HUDEP-2 (cell line): Measurements from ENCODE around the gene OCRL.

Experiments
- DNase-seq, 76 experiments: peaks; one replicate each; lab custom pipeline; 2025; ENCODE audit not compliant: unreplicated experiment in 76 of 76; lab: John Stamatoyannopoulos, UW

The OCRL gene

DNA sequence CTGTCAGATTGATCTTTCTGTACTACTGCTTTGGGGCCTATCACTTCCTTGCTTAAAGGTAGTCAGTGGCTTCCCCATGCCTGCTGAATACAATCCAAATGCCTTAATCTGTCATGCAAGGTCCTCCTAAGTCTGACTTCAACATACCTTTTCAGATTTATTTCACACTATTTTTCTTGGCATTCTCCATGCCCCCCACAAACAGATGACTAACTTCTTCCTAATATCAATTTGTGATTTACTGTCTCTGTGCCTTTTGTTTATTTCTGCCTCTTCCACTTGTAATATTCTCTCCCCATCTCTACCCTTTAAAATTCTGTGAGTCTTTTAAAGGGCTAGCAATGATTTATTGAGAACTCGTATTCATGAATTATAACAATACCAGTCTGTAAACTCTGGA lies 41.8 kb downstream of the OCRL start:
- no peak for DNase-seq

DNA sequence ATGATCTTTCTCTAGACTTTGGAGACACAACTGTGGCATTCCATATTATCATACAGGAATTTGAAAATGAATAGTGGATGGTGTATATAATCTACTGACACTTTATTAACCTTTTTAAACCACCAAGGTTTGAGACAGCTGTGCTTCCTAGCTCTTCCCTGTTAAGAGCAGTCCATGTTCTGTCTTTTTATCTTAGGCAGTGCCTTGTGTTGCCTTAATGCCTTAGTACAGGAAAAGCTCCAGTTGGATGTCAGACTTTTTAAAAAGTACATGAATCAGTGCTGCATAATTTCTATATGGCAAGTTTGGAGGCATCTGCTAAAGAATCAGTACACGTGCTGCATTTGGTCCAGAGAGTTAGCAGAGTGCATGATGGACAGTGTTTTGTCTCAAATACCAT lies 45.1 kb downstream of the OCRL start:
- no peak for DNase-seq

DNA sequence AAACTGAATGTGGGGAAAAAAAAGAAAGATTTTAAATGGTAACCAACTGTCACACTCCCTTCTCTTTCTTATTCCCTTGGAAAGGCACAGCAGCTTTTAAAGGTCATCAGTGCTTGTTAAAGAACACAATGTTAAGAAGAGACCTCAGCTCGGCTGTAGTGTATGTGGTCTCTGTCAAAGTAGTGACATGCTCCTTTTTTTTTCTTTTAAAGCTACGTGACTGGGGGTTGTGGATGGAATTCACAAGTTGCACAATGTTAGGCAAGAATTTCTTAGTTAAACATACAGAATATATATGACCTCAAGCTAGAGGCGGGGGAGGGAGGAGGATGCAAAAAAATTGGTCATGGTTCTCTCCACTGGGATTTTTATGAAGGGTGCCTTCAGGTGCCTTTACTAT lies 45.6 kb downstream of the OCRL start:
- DNase-seq: no peak

DNA sequence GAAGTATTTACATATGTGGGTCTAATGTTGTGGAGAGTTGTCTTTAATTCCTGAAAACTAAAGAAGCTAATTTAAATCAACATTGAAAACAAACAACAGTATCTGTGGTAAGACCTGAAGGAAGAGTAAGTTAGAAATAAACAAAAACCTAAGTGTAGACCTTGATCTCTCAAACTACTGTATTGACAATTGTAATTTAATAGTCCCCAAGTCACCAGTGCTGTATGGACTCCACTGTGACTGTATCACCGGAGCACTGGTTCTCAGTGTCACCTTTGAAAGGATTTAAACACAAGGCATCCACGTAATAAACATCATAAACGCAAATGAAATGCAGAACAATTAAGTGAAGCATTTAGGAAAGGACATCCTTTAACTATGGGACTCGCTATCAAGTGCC lies 46.4 kb downstream of the OCRL start:
- no peak for DNase-seq

DNA sequence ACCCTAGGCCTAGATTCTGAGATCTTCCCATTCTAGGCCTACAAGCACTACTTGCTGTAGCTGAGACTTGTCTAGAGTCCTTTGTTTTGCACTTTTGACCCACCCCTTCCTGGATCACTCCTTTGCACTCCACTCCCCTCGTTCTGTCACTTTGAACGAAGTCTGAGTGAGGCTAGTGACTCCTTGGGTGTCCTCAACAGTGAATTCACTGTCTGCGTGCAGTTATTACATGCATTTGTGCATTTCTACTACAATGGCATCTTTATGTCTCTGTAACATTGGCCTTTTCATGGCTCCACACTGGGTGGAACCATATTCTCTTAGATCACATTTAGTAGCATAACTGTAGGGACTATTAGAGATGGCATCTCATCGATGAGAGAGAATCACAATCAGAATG lies 50.5 kb downstream of the OCRL start:
- DNase-seq: no peak

DNA sequence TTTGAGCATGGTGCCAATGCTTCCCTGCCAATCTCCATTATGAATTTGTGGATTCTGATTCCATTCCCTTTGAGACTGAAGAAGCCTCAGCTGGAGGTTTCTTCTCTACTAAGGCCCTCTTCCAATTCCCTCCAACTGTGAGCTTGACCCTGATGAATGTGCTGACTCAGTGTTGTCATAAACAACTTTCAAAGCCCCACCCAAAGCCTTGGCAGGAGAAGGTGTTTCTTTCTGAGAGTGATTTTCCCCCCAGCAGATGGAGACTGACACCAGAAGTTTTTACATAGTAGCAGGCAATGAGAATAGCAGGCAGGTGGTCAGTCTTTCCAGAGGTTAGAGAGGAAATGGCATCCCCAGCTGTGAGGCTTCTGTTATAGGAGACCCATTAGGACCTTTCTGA lies 53.1 kb downstream of the OCRL start:
- DNase-seq: peak in 34 of 76 experiments; percentile 0 to 42 (median 8)

DNA sequence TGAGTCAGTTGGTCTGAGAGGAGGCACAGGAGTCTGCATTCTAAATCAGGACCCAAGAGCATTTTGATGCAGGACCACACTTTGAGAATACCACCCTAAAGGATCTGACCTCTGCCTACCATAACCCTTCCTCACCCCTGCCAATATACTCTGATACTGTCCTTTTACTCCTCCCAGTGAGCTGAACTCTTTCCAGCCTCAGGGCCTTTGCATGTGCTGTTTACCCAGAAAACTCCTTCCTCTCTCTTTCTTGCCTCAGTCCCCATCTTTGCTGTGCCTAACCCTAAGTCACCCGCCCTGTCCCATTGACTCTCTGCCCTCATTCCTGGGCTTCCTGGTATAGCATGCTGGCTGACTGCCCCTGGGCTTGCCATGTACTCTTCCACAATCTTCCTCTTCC lies 54.7 kb downstream of the OCRL start:
- DNase-seq: no peak

DNA sequence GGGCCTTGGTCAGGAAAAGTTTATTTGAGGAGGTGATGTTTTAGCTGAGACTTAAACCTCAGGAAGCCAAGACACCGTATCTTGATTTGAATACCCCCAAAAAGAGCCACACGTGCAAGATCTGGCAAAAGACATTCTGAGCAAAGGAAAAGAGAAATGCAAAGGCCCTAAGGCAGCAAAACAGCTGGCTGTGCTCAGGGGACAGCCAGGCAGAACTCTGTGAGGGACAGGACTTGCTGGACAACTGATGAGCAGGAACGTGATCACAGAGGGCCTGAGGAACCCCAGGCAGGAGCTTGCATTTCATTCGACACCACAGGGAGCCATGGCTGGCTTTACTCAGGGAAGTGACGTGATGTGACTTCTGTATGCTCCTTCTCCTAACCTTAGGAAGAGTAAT lies 56.0 kb downstream of the OCRL start:
- DNase-seq: no peak

DNA sequence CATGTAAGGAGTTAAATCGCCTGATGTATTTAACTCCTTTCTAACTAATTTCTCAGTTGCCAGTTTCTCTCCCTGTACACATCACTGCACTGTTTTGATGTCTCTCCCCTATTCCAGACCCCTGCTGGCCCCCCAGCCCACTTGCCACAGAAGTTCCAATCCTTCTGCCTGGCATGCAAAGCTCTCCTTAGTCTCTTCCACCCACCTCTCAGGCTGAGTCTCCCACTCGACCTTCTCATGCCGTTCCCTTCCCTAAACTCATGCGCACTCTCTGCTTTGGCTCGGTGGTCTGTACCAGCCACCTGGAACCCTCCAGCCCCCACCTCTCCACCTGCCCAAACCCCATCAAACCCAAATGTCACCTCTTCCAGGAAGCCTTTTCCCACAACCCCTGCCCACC lies 57.8 kb downstream of the OCRL start:
- no peak for DNase-seq

DNA sequence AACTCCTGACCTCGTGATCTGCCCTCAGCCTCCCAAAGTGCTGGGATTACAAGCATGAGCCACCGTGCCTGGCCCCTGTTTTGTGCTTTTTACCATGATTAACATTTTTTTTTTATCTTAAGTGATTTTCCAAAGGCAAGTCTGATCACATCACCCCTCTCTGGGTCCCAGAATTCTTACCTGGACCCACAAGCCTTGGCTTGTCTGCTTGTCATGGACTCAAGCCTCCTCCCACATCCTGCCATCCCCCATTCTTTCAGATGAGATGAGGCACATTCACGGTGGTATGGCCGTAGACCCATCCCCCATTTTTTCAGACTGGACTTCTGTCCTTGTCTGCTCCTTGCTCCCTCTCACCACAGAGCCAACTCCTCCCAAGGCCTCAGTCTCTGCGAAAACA lies 59.4 kb downstream of the OCRL start:
- no peak for DNase-seq

DNA sequence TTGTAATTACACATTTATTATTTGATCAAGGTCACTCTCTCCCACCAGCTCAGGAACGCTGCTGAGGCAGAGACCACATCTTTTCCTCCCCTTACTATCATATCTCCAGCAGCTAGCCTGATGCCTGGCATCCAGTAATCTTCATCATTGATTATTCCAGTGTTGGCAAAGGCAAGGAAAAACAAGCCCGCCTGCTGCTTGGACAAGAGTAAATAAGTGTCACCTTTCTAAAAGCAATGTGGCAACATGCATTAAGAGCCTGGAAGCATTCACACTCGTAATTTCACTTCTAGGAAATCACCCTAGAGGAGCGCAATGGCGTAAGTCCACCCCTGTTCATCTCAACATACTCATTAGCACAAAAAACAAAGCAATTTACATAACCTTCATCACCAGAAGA lies 59.9 kb downstream of the OCRL start:
- DNase-seq: no peak

DNA sequence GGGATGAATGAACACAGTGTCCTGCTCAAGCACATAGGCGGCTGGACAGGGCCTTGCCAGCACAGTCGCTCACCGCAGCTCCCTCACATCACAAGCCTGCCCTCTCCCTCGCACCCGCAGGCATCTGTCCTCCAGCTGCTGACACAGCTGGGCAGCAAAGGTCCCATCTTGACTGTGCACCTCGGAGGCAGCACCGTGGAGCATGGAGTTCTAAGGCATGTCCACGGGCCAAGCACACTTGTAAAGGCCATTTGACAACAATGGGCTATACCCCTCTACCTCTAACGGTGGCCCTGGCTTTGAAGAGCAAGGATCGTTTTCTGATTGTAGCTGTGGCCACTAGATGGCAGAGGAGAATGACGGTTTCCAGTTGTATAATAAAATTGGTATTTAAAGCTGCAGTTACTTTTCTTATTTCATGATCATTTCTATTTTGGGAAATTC lies 60.9 kb downstream of the OCRL start:
- DNase-seq: peak in 2 of 76 experiments; percentile 1 to 4

DNA sequence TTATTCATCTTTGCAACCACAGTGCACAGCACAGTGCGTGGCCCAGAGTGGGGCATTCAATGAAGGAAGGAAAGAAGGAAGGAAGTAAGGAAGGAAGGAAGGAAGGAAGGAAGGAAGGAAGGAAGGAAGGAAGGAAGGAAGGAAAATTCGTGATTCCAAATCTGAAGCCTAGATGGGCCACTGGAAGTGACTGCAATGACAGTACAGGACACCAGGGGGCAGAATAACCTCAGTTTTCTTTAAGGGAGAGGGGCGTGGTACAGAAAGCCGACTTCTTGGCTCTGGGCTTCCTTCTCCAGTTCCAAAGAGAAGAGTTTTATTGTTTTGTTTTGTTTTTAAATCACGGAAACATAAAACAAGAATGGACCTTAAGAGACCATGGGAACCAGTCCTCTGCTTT lies 66.9 kb downstream of the OCRL start:
- DNase-seq: peak in 33 of 76 experiments; percentile 0 to 47 (median 8)

DNA sequence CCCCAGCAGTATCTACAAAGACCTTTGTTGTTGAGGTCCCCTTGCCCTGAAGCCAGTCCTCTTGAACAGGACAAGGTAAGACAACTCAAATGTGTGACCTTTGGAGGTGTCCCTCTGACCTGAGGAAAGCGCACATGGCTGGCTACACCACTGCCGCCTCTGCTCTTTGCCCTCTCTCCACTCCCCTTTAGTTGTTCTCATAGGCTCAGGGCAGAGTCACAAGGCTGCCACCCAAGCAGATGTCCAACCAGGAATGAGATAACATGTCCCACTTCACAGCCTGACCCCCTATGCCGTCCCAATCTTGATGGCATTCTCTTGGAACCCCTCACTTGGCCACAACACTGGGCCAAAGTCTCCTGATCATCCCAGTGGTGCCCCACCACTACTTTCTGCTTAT lies 68.4 kb downstream of the OCRL start:
- DNase-seq: peak in 1 of 76 experiments; percentile 7

DNA sequence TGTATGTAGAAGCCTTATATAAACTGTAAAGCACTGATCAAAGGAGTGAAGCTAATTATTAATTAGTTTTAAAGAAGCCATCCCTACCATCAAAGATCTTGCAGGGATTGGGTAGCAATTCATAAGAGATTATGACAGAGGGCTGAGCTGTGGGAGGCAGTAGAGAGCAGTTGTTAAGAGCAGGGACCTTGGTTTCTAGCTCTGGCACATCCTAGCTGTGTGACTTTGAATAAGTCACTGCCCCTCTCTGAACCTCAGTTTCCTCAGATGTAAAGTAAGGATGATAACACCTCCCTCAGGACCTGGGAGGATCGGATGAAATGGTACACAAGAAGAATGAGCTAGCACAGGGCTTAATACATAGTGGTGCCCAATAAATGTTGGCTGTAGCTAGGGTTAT lies 69.3 kb downstream of the OCRL start:
- DNase-seq: no peak

DNA sequence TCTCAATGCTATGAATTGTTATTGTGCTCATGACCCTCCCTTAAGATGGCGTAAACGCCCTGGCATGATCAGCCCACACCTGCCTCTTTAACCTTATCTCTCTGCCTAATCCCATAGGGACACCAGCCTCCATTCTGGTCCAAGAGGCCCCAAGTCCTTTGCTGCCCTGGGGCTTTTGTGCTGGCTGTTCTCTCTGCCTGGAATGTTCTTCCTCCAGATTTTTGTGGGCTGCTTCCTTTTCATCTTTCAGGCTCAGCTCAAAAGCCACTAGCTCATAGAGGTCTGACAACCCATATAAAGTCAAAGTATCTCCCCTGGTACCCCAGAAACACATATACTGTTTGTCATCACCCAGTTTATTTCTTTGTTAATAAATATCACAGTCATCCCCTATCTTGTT lies 72.3 kb downstream of the OCRL start:
- no peak for DNase-seq

DNA sequence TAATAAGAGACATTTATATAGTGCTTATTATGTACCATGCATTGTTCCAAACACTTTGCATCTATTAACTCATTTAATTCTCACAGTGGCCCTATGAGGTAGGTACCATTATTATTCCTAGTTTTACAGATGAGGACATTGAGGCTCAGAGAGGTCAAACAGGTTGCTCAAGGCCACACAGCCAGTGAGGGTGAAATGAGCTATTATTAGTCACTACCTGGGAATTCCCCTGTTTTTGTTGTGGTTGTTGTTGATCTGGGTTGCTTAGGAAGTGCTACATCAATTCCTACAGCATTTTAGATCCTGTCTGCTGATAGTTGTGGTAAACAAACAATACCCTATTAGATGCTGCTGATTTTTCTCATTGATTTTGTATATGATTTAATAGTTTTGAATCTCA lies 73.5 kb downstream of the OCRL start:
- DNase-seq: no peak

DNA sequence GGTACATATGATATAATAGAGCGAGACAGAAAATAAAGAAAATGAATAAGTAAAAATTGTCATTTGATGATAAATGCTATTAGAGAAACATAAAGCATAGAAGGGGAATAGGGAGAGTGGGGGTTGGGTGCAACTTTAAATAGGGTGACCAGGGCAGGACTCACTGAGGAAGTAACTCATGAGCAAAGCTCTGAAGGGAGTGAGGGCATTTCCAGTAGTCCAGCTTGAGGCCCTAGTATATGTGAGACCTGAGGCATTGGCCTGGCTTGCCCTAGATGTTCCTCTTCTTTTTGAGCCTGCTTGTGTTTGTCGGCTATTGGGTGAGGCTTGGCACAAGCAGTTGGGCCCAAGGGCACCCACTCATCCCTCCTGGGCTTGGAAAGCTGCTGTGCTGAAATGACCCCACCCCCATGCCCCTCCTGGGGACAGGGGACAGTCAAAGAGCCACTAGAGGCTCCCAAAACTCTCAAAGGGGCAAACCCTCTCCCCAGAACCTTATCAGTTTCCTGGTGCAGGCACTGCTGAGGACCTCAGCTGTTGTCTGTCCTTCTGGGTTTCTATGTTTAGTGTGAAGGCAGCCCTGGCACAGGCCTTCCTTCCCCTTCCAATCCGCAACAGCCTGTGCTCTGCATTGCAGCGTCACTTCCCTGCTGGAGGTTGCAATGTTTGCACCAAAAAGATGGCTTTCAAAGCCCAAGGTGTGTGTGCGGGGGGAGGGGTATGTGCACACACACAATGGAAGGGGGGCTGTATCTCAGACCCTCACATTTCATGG lies 74.6 kb downstream of the OCRL start:
- DNase-seq: no peak

DNA sequence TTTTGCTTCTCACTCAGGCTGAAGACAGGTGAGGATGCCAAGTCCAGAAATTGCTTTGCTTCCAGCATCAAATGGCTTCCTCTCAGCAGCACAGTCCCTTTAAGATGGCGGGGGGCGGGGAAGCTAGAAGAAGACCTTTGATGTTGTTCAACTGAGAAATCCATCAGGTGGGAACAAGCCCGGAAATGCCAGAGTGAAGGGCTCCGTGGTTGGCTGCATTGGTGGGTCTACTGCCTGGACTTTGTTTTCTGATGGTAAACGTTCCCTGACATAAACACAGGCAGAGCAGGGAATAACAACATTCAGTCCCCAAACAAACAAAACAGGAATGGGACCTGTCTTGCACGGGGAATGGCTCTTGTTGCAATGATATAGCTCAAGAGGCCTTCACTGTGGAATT lies 77.4 kb downstream of the OCRL start:
- no peak for DNase-seq

DNA sequence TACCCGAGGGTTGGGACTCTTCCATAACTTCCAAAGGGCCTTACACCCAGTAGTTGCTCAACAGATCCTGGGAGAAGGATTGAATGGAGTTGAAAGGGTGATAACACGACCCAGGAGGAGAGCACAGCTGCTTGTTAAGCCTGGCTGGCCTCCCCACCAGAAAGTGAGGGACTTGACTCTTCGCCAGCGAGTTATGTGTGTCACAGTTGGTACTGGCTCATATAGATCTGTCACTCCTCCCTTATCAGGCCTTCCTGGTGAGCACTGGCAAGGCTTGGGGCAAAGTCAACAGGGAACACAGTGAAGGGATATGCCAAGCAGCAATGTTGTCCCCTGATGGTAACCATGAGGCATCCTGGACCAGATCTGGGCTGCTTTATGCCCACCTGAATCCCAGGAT lies 78.9 kb downstream of the OCRL start:
- peak in 72 of 76 experiments; percentile 2 to 76 (median 33) for DNase-seq

DNA sequence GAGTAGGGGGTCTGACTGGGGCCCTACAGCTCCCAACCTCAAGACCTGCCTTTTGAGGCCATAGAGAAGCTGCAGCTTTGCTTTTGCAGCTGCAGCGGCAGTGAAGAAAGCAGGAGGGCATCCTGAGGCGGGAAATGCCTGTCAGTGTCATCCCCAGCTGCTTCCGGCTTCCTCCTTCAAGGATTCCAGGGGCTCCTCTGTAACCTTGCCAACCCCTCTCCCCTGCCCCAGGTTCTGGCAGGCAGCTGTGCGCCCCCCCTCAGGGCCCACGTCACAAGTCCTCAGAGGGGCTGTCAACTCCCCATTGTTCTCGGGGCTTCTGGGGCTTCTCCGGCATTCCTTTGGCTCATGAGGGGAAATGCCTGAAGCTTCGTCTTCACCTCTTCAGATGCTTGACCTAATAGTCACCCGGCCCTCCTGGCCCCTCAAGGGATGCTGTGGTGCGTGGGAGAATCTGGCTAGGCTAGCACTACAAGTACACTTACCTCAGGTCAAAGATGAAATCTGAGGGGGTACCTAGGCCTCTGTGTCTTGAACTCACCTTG lies 82.8 kb downstream of the OCRL start:
- no peak for DNase-seq

DNA sequence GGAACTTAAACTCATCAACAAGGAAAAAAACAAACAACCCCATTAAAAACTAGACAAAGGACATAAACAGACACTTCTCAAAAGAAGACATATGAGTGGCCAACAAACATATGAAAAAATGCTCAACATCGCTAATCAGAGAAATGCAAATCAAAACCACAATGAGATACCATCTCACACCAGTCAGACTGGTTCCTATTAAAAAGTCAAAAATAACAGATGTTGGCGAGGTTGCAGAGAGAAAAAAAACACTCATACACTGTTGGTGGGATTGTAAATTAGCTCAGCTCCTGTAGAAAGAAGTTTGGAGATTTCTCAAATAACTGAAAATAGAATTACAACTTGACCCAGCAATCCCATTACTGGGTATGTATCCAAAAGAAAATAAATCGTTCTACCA lies 86.0 kb downstream of the OCRL start:
- DNase-seq: no peak

DNA sequence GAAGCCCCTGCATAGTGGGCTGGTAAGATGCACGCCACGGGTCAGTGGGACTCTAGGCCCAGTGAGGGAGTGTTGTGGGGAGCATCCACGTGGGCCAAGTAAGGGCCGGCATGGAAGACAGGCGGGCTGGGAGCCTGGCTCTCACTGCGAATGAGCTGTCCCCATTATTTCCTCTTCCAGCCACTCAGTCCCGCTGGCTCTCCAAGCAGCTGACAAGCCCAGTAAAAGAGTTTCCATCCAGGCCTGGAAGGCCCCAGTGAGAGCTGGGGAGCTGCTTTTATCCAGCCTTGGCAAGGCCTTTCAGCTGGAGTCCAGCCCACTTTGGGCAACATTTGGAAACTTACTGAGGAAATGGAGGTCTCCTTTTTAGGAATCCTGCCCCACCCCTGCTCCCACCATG lies 89.8 kb downstream of the OCRL start:
- no peak for DNase-seq
